H1 (cell line): ENCODE measurements around the gene SLC35F5. TPM values are rescaled to one million over a fixed set of nuclear protein-coding genes. Genes with fewer than 3 reads are reported as not detected.

ENCODE experiments used
- CTCF ChIA-PET: fragments of 300-600 bp; sonication (Branson Sonifier 250); formaldehyde crosslinking; loops from one replicate; lab custom pipeline; 2021; ENCODE audit not compliant: partially characterized antibody; lab: Charles Lee
- POLR2A ChIA-PET: fragments of 300-600 bp; sonication (Branson Sonifier 250); formaldehyde crosslinking; loops from one replicate; lab custom pipeline; 2021; ENCODE audit warnings: inconsistent platforms; ENCODE audit not compliant: partially characterized antibody; lab: Charles Lee
- DNase-seq, 2 experiments: peaks; one replicate each; pipeline versions ENCODE4 v3.0.0 to v3.0.0-alpha.2; 2010 to 2022; ENCODE audit warnings: low spot score in 2 of 2, low read depth in 1 of 2, mixed read lengths in 1 of 2
- FAIRE-seq: peaks from 2 replicates; lab custom pipeline; 2011; peaks lifted over from hg19 to GRCh38; lab: Jason Lieb, UNC
- H2AFZ ChIP-seq: 2 replicates; pipeline ENCODE4 v1.8.1; 2012; ENCODE audit warnings: low read length, inconsistent platforms
- H2AK5ac ChIP-seq: 2 replicates; pipeline ENCODE4 v1.6.1; 2013; ENCODE audit warnings: low read depth, low read length
- H2BK120ac ChIP-seq: replicated peaks from 2 replicates; pipeline ENCODE3; 2013; ENCODE audit warnings: low read depth, low read length, inconsistent platforms
- H2BK12ac ChIP-seq: 2 replicates; pipeline ENCODE4 v1.6.1; 2013; ENCODE audit warnings: low read depth, low read length
- H2BK15ac ChIP-seq: 2 replicates; pipeline ENCODE4 v1.6.1; 2013; ENCODE audit warnings: low read length
- H2BK20ac ChIP-seq: 2 replicates; pipeline ENCODE4 v1.6.1; 2013; ENCODE audit warnings: low read length
- H2BK5ac ChIP-seq: 2 replicates; pipeline ENCODE4 v1.6.1; 2013; ENCODE audit warnings: low read depth, low read length
- H3K14ac ChIP-seq: 2 replicates; pipeline ENCODE4 v1.6.1; 2013; ENCODE audit warnings: inconsistent platforms; ENCODE audit not compliant: insufficient read length
- H3K18ac ChIP-seq: 2 replicates; pipeline ENCODE4 v1.6.1; 2013; ENCODE audit warnings: low read length; ENCODE audit errors: extremely low read depth
- H3K23ac ChIP-seq: 2 replicates; pipeline ENCODE4 v1.6.1; 2013; ENCODE audit warnings: inconsistent platforms; ENCODE audit not compliant: insufficient read length
- H3K23me2 ChIP-seq: 2 replicates; pipeline ENCODE4 v1.6.1; 2013; ENCODE audit warnings: low read depth, low read length
- H3K27ac ChIP-seq: 2 replicates; pipeline ENCODE4 v1.6.1; 2011; ENCODE audit warnings: low read depth, low read length, inconsistent platforms
- H3K27me3 ChIP-seq, 4 experiments: replicated peaks in 1 of 4; 1 replicate in 1 of 4; 2 replicates in 3 of 4; pipeline versions ENCODE4 v1.6.1 to v1.8.1; 2011 to 2013; ENCODE audit warnings: low read length in 3 of 4, mild to moderate bottlenecking in 3 of 4, inconsistent platforms in 2 of 4, mixed read lengths in 2 of 4, moderate library complexity in 1 of 4; ENCODE audit not compliant: control insufficient read depth in 3 of 4, insufficient read depth in 3 of 4; ENCODE audit errors: extremely low read depth in 1 of 4
- H3K36me3 ChIP-seq, 4 experiments: 2 replicates each; pipeline versions ENCODE4 v1.6.1 to v1.8.1; 2011 to 2013; ENCODE audit warnings: mild to moderate bottlenecking in 4 of 4, low read length in 3 of 4, moderate library complexity in 2 of 4, control low read depth in 1 of 4, inconsistent platforms in 1 of 4; ENCODE audit not compliant: insufficient read depth in 4 of 4, control insufficient read depth in 2 of 4
- H3K4ac ChIP-seq: replicated peaks from 2 replicates; pipeline ENCODE3; 2013; ENCODE audit warnings: low read length, low read depth, mixed read lengths, inconsistent platforms; ENCODE audit not compliant: insufficient read length
- H3K4me1 ChIP-seq, 4 experiments: replicated peaks in 1 of 4; 1 replicate in 1 of 4; 2 replicates in 3 of 4; pipeline versions ENCODE4 v1.6.1 to v1.8.1; 2011 to 2013; ENCODE audit warnings: low read length in 3 of 4, inconsistent platforms in 2 of 4, mixed read lengths in 1 of 4; ENCODE audit not compliant: insufficient read depth in 4 of 4, control insufficient read depth in 3 of 4
- H3K4me2 ChIP-seq, 2 experiments: 2 replicates each; pipeline versions ENCODE4 v1.6.1 to v1.8.1; 2011 to 2013; ENCODE audit warnings: low read depth in 2 of 2, low read length in 2 of 2, control low read depth in 1 of 2, inconsistent platforms in 1 of 2, mild to moderate bottlenecking in 1 of 2; ENCODE audit not compliant: insufficient read depth in 1 of 2
- H3K4me3 ChIP-seq, 4 experiments: fragments of 200-600, 300-600 bp in 1 of 4; sonication (generic), shearing (Covaris generic), sonication (Bioruptor Twin) in 1 of 4; 2 replicates each; pipeline versions ENCODE4 v1.5.1 to v1.8.1; 2011 to 2016; ENCODE audit warnings: low read length in 4 of 4, low read depth in 3 of 4, control low read depth in 2 of 4, inconsistent platforms in 2 of 4, mild to moderate bottlenecking in 2 of 4, mixed read lengths in 1 of 4, moderate library complexity in 1 of 4; ENCODE audit not compliant: insufficient read depth in 2 of 4; ENCODE audit errors: extremely low read depth in 1 of 4
- H3K56ac ChIP-seq: replicated peaks from 2 replicates; pipeline ENCODE3; 2013; ENCODE audit warnings: low read depth, mild to moderate bottlenecking, mixed read lengths, low read length, inconsistent platforms; ENCODE audit not compliant: insufficient read length
- H3K79me1 ChIP-seq: 2 replicates; pipeline ENCODE4 v1.6.1; 2013; ENCODE audit warnings: low read depth, low read length, control low read depth
- H3K79me2 ChIP-seq, 2 experiments: 2 replicates each; pipeline versions ENCODE4 v1.6.1 to v1.8.1; 2012 to 2013; ENCODE audit warnings: low read length in 2 of 2, mild to moderate bottlenecking in 2 of 2, inconsistent platforms in 1 of 2; ENCODE audit not compliant: insufficient read depth in 2 of 2, control insufficient read depth in 1 of 2
- H3K9ac ChIP-seq, 4 experiments: replicated peaks in 1 of 4; 1 replicate in 1 of 4; 2 replicates in 3 of 4; pipeline versions ENCODE4 v1.6.1 to v1.8.1; 2011 to 2013; ENCODE audit warnings: low read depth in 3 of 4, low read length in 3 of 4, control low read depth in 2 of 4, mild to moderate bottlenecking in 2 of 4, moderate library complexity in 2 of 4, inconsistent platforms in 1 of 4; ENCODE audit errors: extremely low read depth in 1 of 4
- H3K9me3 ChIP-seq, 2 experiments: 2 replicates each; pipeline versions ENCODE4 v1.6.1 to v1.8.1; 2012 to 2013; ENCODE audit warnings: mild to moderate bottlenecking in 2 of 2, moderate library complexity in 2 of 2, control low read depth in 1 of 2, inconsistent platforms in 1 of 2, low read depth in 1 of 2, low read length in 1 of 2, mixed read lengths in 1 of 2; ENCODE audit not compliant: insufficient read depth in 2 of 2
- H4K20me1 ChIP-seq, 2 experiments: replicated peaks in 1 of 2; 2 replicates each; pipeline versions ENCODE3 to v1.8.1; 2011 to 2013; ENCODE audit warnings: inconsistent platforms in 2 of 2, low read length in 2 of 2, mild to moderate bottlenecking in 1 of 2; ENCODE audit not compliant: insufficient read depth in 2 of 2, control insufficient read depth in 1 of 2
- H4K5ac ChIP-seq: 2 replicates; pipeline ENCODE4 v1.6.1; 2013; ENCODE audit warnings: low read length, low read depth, mixed read lengths, inconsistent platforms; ENCODE audit not compliant: insufficient read length
- H4K8ac ChIP-seq: 2 replicates; pipeline ENCODE4 v1.8.0; 2013; ENCODE audit warnings: mild to moderate bottlenecking, moderate library complexity, low read length, inconsistent platforms; ENCODE audit not compliant: insufficient read depth; ENCODE audit errors: extremely low read depth
- H4K91ac ChIP-seq: replicated peaks from 2 replicates; pipeline ENCODE3; 2013; ENCODE audit warnings: low read length, mixed read lengths, inconsistent platforms; ENCODE audit not compliant: insufficient read length
- WGBS, 2 experiments: shearing (Covaris generic) in 1 of 2; methylation state at CpG; one replicate each; pipeline versions ENCODE4 v1.1.6 to v1.1.7; 2013 to 2015; ENCODE audit warnings: low lambda C conversion rate in 2 of 2, mixed read lengths in 2 of 2, inconsistent platforms in 1 of 2, low coverage in 1 of 2, missing lambda C conversion rate in 1 of 2; ENCODE audit not compliant: insufficient replicate concordance in 2 of 2, insufficient coverage in 1 of 2, insufficient read length in 1 of 2; ENCODE audit errors: extremely low coverage in 1 of 2, missing lambda C conversion rate in 1 of 2; 5-methylcytosine and 5-hydroxymethylcytosine counted together
- polyA plus RNA-seq, 7 experiments: library from polyadenylated mRNA; depleted of rRNA in 3 of 7; stranded (reverse) in 5 of 7; unstranded in 2 of 7; fragments of >200 nt in 5 of 7; fragments of 200-250 nt in 2 of 7; gene quantifications; 1 replicate in 5 of 7; 2 replicates in 1 of 7; 4 replicates in 1 of 7; pipeline versions ENCODE4 v1.2.1 to v1.2.3, GENCODE V29; 2011 to 2013; ENCODE audit warnings: missing spikeins in 2 of 7, mixed read lengths in 2 of 7
- total RNA-seq: library from RNA; stranded (reverse); fragmentation: NEBNext Ultra II Directional; extraction: Animal tissue kit (Norgen Biotek cat#: 25700); gene quantifications from 2 replicates; pipeline ENCODE4 v1.2.1, GENCODE V29; 2021

SLC35F5 gene
- total and polyA plus RNA-seq, 2 of the 8 experiments (the other 6 are each of a cell fraction or from before 2014, with no cell fraction given) = 11.8 to 22.2 TPM

DNA sequence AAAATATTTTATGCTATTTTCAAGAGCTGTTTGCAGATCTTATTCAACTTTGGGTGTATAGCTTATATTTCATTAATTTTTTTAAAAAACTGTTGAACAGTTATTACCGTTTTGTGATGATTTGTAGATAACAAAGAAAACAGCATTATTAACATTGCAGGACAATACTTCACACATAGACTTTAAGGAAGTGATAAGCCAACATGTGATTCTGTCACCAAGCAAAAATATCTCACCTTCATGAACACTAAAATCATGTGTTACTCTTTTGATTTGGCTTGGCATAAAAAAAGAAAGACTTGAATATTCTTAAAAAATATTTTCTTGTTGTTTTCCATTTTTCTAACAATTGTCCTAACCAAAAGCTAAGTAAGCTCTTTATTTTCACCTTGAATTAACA, 33.0 kb downstream of the SLC35F5 start:
- Histone ChIP-seq H2BK120ac (no peak overlapping the region), H3K79me2 (no peaks in the 10 kb centered on the region), H4K91ac (no peak overlapping the region), H3K79me1 (no peaks in the 10 kb centered on the region), H3K56ac (no peak overlapping the region), H4K8ac (no peak overlapping the region), H3K9me3 (no peaks in the 10 kb centered on the region), H2BK12ac (no peak overlapping the region), H2BK5ac (no peak overlapping the region), H2BK15ac (no peak overlapping the region), H3K18ac (no peak overlapping the region), H4K20me1 (no peaks in the 10 kb centered on the region), H3K27me3 (no peaks in the 10 kb centered on the region), H3K27ac (no peak overlapping the region), H3K9ac (no peak overlapping the region), H3K4me1 (no peaks in the 10 kb centered on the region), H3K23ac (no peak overlapping the region), H2AFZ (no peak overlapping the region), H3K14ac (no peak overlapping the region), H3K23me2 (no peaks in the 10 kb centered on the region), H3K4me3 (no peak overlapping the region), H3K36me3 (peaks cover 0 to 8% (median 1%) of the 10 kb centered on the region in 4 experiments; a peak in 3 of 8 replicates), H2BK20ac (no peak overlapping the region), H2AK5ac (no peak overlapping the region), H4K5ac (no peak overlapping the region), H3K4ac (no peak overlapping the region), H3K4me2 (no peak overlapping the region)
- ChIA-PET POLR2A (no interaction called here), CTCF (no interaction called here)
- WGBS, 2 experiments = 92% methylated on average over 1 of the region's 1 CpG; no CpG with 5 or more reads in 1 of the 2 experiments
- no peak for FAIRE-seq
- DNase-seq = no peak
